NCI-H2227 (cell line): ENCODE data around the gene R3HDM2.

Source experiments
- DNase-seq: peaks from one replicate; lab custom pipeline; 2025; ENCODE audit not compliant: unreplicated experiment; lab: John Stamatoyannopoulos, UW

The R3HDM2 gene

GRCh38 chr12:57220770-57221168, 210.1 kb downstream of the R3HDM2 start:
- no peak for DNase-seq

DNA sequence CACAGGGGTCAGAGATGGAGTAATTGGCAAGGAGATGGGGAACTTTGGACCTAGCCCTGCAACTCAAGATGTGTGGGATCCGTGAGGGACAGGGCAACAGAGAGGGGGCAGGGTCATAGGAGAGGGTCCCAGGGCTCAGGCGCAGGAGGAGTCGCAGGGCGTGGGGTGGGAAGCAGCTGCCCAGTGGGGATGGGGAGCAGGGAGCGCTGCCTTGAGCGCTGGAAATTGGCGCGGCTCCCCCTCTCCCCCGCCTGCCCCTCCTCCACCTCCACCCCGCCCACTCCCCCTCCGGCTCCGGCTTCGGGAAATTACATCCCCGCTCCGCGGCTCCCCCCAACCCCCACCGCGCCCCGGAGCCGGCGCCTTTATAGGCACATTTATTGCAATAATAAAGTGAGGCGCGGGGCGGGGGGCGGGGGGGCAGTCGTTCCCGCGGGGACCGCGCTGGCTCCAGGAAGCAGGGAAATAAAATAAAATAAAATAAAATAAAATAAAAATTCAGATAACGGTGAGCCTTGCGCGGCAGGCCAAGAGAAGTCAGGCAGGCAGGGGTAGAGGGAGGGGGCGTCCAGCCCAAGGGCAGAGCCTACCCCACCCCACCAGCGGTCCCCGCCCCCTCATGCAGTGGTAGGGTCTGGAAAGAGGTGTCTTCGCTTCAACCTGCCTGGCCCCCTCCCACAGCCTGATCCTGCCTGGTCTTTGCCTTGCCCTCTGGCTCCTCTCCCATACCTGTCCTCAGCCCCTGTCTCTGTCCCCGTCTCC, 210.7 kb downstream of the R3HDM2 start:
- peak; percentile 14 for DNase-seq

DNA sequence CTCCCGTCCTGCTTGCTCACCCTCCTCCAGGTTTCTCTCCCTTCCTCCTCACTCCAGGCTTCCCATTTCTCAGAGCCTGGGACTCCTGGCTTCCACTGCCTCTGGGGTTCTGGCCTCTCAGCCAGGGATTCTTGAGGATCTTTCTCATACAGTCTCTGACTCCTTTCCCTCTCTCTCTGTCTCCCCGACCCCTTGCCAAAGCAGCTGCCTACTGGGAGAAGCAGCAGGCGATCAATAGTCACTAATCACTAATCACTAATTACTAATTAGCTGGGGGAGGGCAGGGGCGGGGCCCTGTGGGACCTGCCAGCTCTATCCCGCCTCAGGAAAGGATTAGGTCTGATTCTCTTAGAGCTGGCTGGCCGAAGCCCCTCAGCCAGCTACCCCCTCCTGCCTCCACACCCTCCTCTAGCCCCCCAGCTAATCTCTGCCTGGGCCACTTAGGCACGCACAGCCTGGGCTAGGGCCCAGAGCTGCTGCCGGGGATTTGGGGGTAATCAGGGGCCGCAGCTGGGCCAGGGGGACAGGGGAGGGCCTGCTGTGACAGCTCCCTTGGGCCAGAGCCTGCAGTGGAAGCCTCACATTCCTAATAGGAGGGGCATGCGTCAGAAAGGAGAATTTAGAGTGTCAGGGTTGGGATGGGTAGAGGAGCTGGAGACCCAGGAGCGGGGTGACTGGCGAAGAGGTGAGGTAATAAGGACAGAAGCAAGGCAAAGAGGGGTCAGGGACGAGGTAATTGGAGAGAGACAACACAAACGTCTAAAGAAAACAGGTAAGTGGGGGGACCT, 211.4 kb downstream of the R3HDM2 start:
- DNase-seq: no peak

DNA sequence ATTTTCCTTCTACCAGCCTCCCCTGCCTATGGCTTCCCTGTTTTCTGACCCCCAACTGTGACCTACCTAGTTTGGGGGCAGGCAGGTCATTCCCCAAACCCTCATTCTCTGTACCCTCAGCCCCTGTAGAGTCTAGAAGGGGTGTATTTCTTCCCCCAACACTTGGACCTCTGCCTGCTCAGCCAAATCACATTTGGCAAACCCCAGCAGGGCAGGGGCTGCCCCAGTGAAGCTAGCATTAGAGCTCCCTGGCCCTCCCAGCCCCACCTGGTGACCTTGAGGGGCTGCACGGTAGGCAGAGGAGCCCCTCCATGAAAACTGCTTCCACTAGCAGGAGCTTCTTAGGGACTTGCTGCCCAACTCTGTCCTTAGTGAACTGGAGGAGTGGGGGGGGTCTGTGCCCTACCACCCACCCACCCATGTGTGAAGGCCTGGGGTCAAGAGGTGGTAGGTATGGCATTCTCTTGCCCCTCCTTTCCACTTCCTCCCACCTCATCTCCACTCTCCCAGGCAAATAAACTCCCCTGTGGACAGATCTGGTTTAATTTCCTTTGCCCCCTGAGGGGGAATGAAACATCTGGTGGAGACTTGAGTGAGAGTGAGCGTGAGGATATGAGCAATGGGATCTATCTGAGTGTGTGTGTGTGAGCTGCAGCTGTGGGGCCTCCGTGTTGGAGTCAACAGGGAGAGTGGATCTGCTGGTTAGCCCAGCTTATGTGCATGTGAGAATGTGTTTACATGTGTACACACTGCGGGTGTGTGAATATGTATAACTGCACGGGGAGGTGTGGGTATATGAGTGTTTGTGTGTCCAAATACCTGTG, 212.6 kb downstream of the R3HDM2 start:
- no peak for DNase-seq

DNA sequence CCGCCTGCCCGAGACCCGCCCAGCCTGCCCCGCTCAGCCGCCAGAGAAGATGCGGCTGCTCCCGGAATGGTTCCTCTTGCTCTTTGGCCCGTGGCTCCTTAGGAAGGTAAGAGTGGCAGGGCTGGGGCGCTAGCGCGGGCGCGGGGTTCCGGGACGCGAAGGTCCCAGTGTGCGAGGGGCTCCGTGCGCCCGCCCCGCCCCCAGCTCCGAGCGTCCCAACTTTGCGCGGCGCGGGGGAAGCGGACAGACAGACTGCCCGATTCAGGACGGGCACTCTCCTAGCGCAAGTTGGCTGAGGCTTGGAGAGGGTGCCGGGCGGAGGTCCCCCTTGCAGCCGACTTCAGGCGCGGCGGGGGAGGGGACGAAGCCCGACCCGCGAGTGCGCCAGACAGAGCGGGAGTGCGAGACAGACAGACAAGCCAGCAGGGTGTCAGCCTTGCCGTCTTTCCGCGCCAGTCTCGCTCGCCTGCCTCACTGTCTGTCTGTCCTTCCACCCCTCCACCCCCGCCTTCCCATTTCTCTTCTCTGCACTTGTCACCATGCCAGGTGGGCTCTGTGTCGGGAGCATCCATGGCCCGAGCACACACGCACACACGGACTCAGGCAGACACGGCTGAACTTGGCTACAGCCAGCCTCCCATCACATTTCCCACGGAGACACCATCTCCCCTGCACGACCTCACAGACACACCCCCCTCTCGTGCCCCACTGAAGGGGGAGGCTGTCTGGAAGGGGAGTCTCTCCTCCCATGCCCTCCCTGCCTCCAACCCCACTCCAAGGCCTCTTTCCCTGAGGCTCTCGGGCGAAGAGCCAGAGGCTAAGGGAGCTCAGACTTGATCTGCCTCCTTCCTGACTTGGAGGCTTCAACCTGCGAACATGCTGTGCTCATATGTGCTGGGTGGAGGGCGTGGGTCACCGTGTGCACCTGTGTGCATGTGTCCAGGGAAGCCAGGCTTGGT, 213.6 kb downstream of the R3HDM2 start:
- no peak for DNase-seq

- no peak for DNase-seq
These were observed 214.6 kb downstream of the R3HDM2 start, which contains the start of gene NXPH4 for GRCh38 chr12:57216014-57216911. Gene NXPH4, plus strand, starts transcription at chr12:57216794. Its CDS starts 176 bp downstream, at chr12:57216970.

- no peak for DNase-seq
These were observed 215.2 kb downstream of the R3HDM2 start for GRCh38 chr12:57215668-57216013.

GRCh38 chr12:57215065-57215464, 215.8 kb downstream of the R3HDM2 start:
- DNase-seq: no peak

- peak; percentile 68 for DNase-seq
These were observed 216.5 kb downstream of the R3HDM2 start for GRCh38 chr12:57214398-57214781.

- no peak for DNase-seq
These were observed 217.0 kb downstream of the R3HDM2 start for GRCh38 chr12:57213763-57214397.

DNA sequence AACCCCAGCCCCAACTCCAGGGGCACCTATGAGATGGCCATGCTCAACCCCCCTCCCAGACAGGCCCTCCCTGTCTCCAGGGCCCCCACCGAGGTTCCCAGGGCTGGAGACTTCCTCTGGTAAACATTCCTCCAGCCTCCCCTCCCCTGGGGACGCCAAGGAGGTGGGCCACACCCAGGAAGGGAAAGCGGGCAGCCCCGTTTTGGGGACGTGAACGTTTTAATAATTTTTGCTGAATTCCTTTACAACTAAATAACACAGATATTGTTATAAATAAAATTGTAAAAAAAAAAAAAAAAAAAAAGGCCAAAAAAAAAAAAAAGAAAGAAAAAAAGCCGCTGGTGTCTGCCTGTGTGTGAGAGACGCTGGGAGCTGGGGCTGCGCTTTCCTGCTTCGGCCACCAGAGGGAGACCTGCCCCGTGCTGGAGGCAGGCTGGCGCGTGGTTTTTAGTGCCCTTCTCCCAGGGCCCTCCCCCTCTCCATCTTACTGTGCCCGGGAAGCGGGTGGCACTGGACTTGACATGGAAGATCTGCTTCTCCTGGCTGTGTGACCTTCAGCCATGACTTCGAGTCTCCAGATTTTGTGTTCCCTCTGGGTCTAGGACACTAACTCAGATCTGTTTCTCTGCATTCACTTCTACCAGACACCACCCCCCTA, 217.7 kb downstream of the R3HDM2 start:
- peak; percentile 83 for DNase-seq

DNA sequence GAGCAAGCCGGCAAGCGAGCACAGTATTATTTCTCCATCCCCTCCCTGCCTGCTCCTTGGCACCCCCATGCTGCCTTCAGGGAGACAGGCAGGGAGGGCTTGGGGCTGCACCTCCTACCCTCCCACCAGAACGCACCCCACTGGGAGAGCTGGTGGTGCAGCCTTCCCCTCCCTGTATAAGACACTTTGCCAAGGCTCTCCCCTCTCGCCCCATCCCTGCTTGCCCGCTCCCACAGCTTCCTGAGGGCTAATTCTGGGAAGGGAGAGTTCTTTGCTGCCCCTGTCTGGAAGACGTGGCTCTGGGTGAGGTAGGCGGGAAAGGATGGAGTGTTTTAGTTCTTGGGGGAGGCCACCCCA, 218.2 kb downstream of the R3HDM2 start:
- DNase-seq: no peak

GRCh38 chr12:57211791-57212700, 218.8 kb downstream of the R3HDM2 start:
- no peak for DNase-seq

DNA sequence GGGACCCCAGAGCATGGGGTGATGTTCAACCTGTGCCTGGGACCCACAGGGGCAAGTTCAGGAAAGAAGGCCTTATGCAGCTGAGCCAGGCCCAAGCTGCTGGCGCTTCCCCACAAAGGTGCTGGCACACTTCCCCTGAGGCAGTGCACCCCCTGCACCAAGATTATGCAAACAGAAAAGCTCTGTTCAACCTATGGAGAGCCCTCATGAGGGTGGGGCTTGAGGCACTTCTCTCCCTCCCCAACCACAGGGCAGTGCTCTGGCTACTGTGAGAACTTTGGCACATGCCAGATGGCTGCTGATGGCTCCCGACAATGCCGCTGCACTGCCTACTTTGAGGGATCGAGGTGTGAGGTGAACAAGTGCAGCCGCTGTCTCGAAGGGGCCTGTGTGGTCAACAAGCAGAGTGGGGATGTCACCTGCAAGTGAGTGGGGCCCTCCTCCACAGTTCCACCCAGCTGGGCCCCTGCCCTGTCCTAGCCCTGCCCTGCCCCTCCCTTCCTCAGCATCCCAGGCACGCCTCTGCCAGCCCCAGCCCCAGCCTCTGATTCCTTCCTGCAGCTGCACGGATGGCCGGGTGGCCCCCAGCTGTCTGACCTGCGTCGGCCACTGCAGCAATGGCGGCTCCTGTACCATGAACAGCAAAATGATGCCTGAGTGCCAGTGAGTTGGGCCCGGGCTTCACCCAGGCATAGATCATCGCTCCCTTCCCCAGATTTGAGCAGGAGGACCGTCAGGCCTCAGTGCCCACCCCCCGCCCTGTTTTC, 219.7 kb downstream of the R3HDM2 start:
- no peak for DNase-seq

DNA sequence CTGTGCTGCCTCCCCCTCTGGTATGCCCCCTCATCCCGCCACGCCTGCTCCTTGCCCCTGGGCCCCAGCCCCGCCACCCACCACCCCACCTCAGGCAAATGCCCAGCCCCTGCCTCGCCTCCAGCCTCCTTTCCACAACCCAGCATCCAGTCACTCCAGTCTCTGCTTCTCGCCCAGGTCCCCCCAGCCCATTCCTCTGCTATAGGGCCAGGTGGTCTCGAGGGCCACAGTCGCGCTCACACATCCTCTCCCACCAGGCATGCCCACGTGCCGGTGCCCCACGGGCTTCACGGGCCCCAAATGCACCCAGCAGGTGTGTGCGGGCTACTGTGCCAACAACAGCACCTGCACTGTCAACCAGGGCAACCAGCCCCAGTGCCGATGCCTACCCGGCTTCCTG, 220.4 kb downstream of the R3HDM2 start:
- DNase-seq: no peak

DNA sequence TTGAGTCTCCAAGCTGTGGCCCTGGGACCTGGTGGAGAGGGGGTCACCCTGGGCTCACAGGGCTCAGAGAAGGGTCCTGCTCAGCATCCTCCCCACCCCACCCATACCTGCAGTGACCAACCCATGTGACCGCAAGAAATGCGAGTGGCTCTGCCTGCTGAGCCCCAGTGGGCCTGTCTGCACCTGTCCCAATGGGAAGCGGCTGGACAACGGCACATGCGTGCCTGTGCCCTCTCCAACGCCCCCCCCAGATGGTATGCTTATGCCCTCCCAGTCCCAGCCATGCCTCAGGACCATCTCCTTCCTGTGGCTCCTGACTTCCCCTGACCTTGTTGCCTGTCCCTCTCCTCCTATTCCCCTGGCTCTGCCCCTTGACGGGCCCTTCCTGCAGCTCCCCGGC, 220.9 kb downstream of the R3HDM2 start:
- no peak for DNase-seq
